Activated effector memory CD4-positive, alpha-beta T cell treated with anti-CD3 and anti-CD28 coated beads, Interleukin-2, amount 50 U/mL, for 16 hours (primary cell): Measurements from ENCODE around the gene TAS1R3.

ENCODE experiments used
- DNase-seq: peaks from one replicate; pipeline ENCODE4 v3.0.0-alpha.2; 2020

The TAS1R3 gene

DNA sequence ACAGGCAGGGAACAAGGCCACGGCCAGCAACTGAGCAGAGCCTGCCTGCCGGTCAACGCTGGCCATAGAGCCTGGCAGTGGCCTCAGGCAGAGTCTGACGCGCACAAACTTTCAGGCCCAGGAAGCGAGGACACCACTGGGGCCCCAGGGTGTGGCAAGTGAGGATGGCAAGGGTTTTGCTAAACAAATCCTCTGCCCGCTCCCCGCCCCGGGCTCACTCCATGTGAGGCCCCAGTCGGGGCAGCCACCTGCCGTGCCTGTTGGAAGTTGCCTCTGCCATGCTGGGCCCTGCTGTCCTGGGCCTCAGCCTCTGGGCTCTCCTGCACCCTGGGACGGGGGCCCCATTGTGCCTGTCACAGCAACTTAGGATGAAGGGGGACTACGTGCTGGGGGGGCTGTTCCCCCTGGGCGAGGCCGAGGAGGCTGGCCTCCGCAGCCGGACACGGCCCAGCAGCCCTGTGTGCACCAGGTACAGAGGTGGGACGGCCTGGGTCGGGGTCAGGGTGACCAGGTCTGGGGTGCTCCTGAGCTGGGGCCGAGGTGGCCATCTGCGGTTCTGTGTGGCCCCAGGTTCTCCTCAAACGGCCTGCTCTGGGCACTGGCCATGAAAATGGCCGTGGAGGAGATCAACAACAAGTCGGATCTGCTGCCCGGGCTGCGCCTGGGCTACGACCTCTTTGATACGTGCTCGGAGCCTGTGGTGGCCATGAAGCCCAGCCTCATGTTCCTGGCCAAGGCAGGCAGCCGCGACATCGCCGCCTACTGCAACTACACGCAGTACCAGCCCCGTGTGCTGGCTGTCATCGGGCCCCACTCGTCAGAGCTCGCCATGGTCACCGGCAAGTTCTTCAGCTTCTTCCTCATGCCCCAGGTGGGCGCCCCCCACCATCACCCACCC is at the start of gene TAS1R3:
Gene TAS1R3 (plus strand): TSS at position 213 of the 898 bp plus-strand sequence. CDS start 66 bp downstream, at position 279.
- no peak for DNase-seq

DNA sequence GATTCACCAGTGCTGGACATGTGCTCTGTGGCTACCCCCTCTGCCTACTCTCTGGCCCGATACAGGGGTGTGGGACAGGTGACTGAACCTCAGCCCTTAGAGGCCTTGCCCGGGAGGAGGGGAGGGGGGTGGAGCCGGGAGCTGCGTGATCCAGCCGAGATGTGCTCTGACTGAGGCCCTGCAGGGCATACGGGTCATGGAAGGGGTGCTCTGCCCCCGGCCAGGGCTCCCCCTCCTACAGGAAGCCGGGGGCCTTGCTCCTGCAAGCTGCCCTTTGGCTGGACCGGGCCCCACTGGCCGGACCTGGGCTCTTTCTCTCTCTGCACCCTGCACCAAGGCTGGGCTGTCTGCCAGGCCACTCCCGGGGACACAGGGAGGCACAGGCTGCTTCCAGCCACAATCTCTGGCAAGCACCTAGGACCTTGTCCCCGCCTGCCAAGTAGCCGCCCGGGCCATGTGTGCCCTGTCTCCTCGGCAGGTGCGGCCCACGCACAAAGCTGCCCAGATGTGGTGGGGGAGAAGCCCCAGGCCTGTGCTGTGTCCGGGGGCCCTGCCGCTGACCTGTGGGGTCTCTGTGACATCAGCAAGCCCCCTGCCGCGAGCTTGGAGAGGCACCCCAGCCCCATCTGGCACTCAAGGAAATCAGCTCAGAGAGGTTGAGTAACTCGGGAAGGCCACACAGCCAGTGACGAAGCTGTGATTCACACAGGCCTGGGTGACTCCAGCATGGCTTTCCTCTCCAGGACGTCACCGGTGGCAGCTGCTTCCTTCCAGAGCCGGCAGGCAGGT is 49.4 kb upstream of the TAS1R3 start:
- DNase-seq = no peak

DNA sequence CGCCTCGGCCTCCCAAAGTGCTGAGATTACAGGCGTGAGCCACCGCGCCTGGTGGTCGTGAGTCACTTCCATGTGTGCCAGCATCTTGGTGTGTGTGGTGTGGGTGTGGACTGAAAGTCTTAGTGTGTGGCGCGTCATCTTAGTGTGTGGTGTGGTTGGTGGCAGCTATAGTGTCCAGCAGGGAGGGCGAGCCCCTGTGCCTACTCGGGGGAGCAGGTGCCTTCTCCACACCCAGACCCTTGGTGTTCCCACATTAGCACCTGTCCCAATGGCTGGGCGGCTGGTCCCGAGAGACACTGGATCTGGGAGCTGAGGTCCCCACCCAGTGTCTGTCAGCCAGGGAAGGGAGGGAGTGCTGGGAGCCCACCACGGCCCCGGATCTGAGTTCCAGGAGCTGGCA is 48.1 kb upstream of the TAS1R3 start:
- DNase-seq = no peak

DNA sequence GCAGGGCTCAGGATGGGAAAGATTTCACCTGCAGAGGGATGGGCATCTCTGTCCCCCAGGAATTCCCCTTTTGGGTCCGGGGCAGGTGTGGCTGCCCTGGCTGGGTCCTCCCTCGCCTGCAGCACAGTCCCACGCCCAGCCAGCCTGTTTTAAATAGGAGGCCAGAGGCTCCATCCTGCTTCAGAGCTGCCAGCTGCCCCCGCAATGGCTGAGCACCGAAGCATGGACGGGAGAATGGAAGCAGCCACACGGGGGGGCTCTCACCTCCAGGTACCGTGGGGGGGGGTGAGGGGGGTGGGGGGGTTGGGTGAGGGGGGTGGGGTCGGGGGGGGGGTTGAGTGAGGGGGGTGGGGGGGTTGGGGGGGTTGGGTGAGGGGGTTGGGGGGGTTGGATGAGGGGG is 47.3 kb upstream of the TAS1R3 start:
- no peak for DNase-seq

DNA sequence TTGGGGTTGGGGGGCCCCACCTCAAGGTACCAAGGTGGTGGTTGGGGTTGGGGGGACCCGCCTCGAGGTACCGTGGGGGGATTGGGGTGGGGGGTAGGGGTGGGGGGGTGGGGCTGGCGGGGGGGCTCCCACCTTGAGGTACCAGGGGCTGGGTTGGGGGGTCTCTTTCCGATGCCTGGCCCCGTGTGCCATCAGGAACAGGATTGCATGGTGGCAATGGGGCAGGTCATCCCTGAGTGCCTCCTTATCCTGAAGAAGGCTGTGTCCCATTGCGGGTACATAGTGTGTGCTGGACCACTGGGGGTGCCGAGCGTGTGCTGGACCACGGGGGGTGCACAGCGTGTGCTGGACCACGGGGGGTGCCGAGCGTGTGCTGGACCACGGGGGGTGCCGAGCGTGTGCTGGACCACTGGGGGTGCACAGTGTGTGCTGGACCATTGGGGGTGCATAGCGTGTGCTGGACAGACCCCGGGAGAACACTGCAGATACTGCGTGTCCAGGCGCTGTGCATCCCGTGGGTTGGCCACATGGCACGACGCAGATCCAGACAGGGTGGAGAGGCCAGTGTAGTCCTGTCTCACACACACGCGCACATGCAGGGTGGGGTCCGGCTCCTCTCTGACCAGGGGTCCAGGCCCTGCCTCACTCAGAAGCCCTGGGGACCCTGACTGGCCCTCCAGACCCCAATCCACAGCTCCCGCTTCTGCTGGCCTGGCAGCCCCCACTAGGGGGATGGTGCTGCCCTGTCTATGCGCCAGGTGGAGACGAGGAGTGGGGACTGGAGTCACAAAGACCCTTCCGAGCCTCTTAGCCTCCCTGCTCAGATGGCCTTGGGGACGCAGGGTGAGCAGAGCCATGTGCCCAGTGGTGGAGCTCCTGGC is 46.6 kb upstream of the TAS1R3 start:
- no peak for DNase-seq

DNA sequence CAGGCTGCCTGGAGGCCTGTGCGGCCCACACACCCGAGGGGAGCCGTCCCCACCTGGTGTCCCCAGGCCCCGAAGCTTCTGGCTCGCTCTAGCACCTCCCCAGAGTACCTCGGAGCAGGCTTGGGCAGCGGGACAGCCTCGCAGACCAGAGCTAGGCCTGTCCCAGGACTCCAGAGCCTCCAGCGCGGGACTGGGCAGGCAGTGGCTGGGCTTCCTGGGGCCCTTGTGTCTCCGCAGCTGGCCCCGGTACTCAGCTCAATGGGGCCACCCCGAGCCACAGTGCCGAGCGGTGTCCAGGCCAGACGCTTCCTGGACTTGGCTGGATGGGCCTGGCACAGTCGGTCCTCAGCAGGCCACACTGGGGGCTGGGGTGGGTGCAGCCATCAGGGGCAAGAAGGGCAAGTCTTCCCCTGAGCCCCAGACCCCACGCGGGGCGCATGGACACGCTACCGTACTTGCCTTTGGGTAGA is 45.9 kb upstream of the TAS1R3 start:
- DNase-seq = no peak

DNA sequence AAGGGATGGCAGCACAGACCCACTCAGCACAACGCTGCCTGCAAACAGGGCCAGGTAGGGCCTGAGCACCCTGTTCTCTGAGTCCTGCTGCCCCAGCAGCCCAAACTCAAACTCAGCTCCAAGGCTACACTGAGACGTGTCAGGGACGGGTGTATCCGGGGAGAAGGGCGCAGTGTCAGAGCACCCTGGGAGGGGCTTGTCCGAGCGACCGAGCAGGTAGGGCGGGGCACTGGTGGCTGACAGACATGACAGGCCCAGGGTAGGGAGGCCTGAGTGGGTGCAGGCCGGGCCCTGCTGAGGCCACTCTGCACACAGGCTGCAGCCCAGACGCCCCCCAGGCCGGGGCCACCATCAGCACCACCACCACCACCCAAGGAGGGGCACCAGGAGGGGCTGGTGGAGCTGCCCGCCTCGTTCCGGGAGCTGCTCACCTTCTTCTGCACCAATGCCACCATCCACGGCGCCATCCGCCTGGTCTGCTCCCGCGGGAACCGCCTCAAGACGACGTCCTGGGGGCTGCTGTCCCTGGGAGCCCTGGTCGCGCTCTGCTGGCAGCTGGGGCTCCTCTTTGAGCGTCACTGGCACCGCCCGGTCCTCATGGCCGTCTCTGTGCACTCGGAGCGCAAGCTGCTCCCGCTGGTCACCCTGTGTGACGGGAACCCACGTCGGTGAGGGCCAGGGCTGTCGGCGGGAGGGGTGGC is 45.3 kb upstream of the TAS1R3 start:
- DNase-seq = no peak

DNA sequence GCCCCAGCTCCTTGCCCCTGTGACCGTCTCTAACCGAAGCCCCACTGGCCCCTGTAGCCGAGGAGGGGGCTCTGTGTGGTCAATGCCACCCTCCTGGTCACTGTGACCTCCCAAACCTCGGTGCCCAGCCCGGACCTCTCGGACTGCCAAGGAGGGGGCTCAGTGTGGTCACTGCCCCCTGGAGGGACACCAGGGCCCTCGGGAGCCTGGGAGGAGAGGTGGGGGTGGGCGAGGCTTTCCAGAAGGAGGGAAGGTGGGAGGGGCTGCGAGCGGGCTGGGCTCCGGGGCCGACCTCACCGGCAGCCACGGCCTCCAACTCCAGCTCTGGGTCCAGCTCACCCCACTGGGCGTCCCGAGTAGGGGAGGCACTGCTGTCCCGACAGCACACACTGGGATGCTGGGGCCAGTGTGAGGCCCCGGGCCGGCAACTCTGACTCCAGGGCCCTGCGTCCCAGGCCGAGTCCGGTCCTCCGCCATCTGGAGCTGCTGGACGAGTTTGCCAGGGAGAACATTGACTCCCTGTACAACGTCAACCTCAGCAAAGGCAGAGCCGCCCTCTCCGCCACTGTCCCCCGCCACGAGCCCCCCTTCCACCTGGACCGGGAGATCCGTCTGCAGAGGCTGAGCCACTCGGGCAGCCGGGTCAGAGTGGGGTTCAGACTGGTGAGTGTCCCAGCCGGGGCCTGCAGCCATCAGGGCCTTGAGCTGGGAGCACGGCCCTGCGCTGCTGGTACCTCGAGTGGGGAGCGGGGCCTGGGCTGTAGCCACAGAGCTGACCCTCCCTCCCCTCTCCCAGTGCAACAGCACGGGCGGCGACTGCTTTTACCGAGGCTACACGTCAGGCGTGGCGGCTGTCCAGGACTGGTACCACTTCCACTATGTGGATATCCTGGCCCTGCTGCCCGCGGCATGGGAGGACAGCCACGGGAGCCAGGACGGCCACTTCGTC is 44.5 kb upstream of the TAS1R3 start:
- DNase-seq = no peak

DNA sequence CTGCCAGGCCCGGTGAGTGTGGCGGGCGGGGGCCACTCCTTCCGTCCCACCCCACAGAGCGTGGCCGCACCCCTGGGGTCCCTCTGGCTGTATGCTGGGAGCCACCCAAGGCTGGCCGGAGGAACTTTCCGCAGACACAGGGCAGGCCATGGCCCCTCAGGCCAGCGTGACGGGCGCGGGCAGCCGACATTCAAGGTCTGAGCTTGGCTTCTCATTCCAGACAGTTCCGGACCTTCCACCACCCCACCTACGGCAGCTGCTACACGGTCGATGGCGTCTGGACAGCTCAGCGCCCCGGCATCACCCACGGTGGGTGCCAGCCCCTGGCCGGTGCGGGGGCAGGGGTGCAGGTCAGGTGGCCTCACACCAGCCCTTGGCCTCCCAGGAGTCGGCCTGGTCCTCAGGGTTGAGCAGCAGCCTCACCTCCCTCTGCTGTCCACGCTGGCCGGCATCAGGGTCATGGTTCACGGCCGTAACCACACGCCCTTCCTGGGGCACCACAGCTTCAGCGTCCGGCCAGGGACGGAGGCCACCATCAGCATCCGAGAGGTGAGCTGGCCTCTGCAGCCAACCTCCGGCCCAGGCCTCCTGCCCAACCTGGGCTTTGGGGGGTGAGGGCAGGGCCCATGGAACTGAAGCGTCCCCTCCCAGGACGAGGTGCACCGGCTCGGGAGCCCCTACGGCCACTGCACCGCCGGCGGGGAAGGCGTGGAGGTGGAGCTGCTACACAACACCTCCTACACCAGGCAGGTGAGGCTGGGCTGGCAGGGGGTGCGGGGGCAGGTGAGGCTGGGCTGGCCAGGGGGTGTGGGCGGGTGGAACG is 43.6 kb upstream of the TAS1R3 start:
- DNase-seq = no peak

DNA sequence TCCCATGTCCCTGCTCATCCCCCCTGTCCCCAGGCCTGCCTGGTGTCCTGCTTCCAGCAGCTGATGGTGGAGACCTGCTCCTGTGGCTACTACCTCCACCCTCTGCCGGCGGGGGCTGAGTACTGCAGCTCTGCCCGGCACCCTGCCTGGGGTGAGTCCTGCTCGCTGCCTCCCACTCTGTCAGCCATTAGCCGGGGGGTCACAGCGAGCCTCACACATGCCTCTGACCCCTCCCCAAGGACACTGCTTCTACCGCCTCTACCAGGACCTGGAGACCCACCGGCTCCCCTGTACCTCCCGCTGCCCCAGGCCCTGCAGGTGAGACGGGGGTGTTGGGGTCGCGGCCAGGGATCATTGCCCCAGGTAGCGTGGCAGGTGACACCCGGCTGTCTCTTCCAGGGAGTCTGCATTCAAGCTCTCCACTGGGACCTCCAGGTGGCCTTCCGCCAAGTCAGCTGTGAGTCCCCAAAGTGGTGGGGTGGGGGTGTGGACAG is 40.8 kb upstream of the TAS1R3 start:
- DNase-seq = peak; percentile 87

DNA sequence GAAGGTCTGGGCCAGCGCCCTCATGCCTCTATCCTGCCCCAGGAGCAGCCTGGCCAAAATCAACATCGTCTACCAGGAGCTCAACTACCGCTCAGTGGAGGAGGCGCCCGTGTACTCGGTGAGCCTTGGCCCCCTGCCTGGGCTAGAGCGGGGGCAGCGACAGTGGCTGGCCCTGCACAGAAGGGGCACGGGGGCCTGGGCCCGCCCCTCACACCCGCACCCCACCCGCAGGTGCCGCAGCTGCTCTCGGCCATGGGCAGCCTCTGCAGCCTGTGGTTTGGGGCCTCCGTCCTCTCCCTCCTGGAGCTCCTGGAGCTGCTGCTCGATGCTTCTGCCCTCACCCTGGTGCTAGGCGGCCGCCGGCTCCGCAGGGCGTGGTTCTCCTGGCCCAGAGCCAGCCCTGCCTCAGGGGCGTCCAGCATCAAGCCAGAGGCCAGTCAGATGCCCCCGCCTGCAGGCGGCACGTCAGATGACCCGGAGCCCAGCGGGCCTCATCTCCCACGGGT is 40.0 kb upstream of the TAS1R3 start:
- no peak for DNase-seq

DNA sequence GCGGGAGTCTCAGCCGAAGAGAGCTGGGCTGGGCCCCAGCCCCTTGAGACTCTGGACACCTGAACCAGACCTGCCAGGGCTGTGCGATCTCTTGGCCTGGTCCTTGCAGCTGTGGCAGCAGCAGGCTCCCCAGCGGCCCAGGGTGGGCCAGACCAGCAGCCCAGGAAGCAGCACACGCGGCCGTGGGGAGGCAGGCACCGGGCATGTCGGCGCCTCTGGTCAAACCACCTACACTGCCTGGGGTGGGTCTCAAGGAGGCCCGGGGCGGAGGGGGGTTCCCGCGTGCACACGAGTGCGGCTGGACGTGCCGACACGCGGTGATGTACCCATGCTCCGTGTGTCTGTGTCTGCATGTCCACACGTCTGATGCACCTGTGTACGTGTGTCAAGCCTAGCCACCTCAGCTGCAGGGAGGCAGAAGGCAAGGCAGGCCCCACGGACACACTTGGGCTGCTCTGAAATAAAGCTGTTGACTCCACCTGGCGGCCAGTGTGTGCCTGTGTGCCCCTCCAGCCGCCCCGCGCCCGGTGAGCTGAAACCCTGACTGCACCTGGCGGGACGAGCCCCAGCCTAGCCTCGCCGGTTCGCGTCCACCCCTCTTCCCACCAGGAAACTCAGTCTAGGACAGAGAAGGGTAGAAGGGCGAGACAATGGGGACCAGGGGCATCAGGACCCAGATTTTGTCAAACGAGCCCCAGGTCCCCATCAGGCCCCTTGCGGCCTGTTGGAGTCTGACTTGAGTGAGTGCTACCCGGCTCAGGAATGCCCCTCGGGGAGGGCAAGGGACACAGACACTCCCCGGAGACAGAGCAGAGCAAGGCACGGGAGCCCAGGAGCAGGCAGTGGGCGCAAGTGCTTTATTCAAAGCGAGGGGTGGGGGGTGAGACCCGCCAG is 39.3 kb upstream of the TAS1R3 start:
- peak; percentile 87 for DNase-seq

DNA sequence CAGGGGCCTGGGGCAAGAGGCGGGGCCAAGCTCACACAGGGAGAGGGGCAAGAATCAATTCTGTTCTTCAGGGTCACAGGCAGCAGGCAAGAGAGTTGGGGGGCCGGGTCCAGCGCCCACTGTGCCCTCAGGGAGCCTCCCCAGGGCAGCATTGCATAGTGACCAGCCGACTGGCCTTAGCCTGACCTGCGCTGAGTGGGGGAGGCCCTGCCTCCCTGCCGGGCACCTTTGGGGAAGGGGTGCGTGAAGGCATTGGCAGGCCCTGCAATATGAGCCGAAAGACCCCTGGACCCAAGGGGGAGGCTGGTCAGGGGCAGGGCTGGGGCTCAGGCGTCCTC is 38.7 kb upstream of the TAS1R3 start:
- DNase-seq = no peak

DNA sequence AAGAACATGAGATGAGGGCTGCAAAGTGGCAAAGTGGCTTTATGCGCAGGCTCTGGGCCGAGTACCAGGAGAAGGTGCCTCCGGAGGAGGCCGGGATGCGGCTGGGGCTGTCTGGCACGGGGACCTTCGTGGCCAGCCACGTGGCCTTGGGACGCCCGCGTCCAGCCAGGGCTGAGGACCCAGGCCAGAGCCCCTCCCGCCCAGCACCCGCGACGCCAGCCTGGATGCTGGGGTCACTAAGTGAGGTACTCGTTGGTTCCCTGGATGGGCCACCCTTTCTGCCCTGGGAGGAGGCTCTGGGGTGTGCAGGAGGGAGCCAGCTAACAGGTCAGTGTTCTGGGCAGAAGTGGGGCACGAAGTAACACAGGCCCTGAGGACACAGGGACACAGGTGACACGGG is 38.2 kb upstream of the TAS1R3 start:
- DNase-seq = no peak

DNA sequence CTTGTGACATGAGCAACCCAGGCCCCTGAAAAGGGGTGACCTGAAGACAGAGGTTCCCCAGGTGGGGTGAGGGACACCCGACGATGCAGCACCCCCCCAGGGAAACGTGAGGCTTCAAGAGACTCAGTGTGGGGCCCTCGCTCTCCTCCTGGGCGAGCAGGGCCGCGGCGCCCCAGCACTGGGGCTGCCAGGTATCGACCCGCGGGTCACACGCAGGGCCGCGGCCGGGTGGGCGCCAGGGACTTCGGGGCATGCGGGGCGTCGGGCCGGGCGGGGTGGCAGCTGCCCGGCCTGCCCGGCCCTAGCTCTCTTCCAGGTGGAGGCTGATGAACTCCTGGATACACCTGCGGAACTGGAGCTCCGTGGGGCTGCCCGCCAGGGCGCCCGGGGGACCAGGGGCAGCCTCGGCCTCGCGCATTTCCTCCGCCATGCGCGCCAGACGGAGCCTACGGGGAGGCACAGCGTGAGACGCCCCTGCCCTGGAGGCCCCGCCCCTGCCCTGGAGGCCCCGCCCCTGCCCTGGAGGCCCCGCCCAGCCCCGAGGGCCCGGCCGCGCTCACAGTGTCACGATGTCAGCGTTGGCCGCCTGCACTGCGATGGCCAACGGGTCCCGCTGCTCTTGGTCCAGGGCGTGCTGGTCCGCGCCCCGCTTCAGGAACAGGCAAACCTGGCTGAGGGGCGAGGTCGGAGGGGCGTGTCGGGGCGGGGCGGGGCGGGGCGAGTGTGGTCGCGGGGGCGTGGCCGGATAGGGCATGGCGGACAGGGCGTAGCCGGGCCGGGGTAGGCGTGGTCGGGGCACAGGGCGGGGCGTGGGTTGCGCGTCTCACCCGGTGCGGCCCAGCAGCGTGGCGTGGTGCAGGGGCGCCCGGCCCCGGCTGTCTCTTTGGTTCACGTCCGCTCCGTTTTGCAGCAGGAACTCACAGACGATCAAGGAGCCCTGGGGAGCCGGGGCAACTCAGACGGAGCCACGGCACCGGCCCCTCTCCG is 37.5 kb upstream of the TAS1R3 start:
- DNase-seq = no peak

DNA sequence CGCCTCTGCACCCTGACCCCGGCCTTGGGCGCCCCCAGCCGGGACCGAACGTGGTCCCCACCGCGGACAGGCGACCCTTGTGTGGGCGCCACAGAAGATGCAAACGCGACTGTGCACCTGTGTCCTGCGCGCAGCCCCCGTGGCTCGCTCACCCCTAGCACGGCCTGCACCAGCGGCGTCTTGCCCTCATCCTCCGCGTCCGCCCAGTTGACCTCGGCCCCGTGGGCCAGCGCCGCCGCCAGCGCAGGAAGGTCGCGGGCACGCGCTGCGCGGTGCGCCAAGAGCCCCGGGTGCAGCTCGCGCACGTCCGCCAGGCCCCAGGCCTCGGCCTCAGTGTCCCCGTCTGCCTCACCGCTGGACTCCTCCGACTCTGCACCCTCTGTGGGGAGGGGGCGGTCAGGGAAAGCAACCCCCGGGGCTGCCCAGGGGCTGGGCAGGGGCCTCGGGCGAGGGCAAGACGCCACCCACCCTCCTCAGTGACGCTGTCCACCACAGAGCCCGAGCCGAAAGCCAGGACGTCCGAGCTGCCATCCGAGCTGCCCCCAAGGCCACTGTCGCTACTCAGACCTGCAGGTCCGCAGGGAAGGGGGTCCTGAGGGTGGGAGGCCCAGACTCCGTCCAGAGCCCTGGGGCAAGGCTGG is 36.7 kb upstream of the TAS1R3 start:
- DNase-seq = no peak
